Measurements from ENCODE around the gene ERP44.

The ERP44 gene

GRCh38 chr9:99947395-99947794 lies 151.4 kb downstream of the ERP44 start:
- no peak for DNase-seq (ENCODE audit: low read depth in 3 of 3)

- DNase-seq (ENCODE audit: low read depth in 3 of 3) = no peak
Measured at GRCh38 chr9:99936947-99937587, 161.7 kb downstream of the ERP44 start.

DNA sequence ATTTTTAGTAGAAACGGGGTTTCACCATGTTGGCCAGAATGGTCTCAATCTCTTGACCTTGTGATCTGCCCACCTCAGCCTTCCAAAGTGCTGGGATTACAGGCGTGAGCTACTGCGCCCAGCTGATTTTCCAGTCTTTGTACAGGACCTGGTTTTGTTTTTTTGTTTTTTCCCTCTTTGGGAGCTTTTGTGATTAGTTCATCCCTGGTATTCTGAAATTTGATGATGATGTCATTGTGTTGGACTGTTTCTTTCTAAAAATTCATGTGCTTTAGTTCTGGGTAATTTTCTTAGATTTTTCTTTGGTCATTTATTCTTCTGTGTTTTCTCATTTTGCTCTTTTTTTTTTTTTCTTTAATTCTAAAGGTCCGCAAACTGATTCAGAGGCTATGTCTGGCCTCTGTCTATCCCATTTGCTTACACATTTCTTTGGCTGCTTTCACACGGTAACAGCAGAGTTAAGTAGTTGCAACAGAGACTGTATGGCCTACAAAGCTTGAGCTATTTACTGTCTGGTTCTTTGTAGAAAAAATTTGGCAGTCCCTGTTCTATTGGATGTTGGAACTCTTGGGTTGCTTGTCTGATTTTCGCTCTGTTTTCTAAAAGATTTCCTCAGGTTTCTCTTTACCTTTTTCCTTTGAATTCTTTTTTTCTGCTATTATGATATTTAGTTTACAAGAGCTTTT lies 167.5 kb downstream of the ERP44 start:
- DNase-seq (ENCODE audit: low read depth in 3 of 3) = no peak

GRCh38 chr9:99929652-99930051 lies 169.1 kb downstream of the ERP44 start:
- no peak for DNase-seq (ENCODE audit: low read depth in 3 of 3)

All from stimulated activated CD4-positive, alpha-beta T cell treated with anti-CD3 and anti-CD28 coated beads, TNF-alpha, amount 100 ng/mL, for 24 hours (primary cell).